ENCODE measurements around the gene ARMC6. TPM values are rescaled to one million over a fixed set of nuclear protein-coding genes. Genes with fewer than 3 reads are reported as not detected.

Gene ARMC6
- total RNA-seq, 1 donor from 2014 or later = 32.8 TPM

DNA sequence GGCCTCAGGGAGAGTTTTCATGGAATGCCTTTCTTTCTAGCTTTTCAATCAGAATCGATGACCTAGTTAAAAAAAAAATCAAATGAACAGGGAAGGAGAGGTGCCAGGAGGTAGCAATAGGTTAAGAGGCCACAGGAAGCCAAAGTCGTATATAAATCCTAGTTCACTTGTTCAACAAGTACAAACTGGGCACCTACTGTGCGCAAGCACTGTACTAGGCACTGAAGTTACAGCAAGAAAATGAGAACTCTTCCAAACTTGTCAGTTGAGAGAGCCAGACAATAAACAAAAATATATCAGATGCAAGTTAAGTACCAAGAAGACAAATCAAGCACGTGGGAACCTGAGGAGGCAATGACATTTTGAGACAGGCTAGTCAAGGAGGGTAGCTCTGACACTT is 6.2 kb upstream of the ARMC6 start:
- Mint-ChIP-seq H3K4me3 (ENCODE audit: unreplicated experiment) (peak overlapping the region; percentile 20), H3K27me3 (ENCODE audit: unreplicated experiment) (no peaks in the 10 kb centered on the region), H3K27ac (ENCODE audit: unreplicated experiment) (no peak overlapping the region), H3K4me1 (ENCODE audit: low read depth, unreplicated experiment) (peaks cover under 1% of the 10 kb centered on the region), H3K36me3 (ENCODE audit: unreplicated experiment) (no peaks in the 10 kb centered on the region), H3K9me3 (ENCODE audit: unreplicated experiment) (no peaks in the 10 kb centered on the region)
- no peak for DNase-seq
- TF ChIP-seq, protein P1, sequence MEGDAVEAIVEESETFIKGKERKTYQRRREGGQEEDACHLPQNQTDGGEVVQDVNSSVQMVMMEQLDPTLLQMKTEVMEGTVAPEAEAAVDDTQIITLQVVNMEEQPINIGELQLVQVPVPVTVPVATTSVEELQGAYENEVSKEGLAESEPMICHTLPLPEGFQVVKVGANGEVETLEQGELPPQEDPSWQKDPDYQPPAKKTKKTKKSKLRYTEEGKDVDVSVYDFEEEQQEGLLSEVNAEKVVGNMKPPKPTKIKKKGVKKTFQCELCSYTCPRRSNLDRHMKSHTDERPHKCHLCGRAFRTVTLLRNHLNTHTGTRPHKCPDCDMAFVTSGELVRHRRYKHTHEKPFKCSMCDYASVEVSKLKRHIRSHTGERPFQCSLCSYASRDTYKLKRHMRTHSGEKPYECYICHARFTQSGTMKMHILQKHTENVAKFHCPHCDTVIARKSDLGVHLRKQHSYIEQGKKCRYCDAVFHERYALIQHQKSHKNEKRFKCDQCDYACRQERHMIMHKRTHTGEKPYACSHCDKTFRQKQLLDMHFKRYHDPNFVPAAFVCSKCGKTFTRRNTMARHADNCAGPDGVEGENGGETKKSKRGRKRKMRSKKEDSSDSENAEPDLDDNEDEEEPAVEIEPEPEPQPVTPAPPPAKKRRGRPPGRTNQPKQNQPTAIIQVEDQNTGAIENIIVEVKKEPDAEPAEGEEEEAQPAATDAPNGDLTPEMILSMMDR (IDR thresholded peaks at IDR 0.05; ENCODE audit: partially characterized antibody, unreplicated experiment) = no peak

DNA sequence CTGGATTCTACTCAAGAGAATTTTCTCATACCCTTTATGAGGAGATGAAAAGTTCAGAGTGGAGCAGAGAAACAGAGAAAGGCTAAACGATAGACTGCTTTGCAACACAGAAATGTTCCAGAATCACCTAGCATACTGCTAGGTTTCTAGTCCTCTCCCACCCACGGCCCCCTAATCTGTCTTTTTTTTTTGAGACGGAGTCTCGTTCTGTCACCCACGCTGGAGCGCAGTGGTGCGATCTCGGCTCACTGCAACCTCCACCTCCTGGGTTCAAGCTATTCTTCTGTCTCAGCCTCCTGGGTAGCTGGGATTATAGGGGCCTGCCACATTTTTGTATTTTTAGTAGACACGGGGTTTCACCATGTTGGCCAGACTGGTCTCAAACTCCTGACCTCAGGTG is 4.9 kb upstream of the ARMC6 start:
- no peaks in the 10 kb centered on the region for H3K27me3 Mint-ChIP-seq (ENCODE audit: unreplicated experiment)
- no peaks in the 10 kb centered on the region for H3K36me3 Mint-ChIP-seq (ENCODE audit: unreplicated experiment)
- peaks cover 3% of the 10 kb centered on the region for H3K4me1 Mint-ChIP-seq (ENCODE audit: low read depth, unreplicated experiment)
- DNase-seq = no peak
- TF ChIP-seq, protein P1 (IDR thresholded peaks at IDR 0.05; ENCODE audit: partially characterized antibody, unreplicated experiment) = no peak
- peaks cover 3% of the 10 kb centered on the region for H3K9me3 Mint-ChIP-seq (ENCODE audit: unreplicated experiment)
- H3K27ac Mint-ChIP-seq (ENCODE audit: unreplicated experiment) = no peak overlapping the region
- no peak overlapping the region for H3K4me3 Mint-ChIP-seq (ENCODE audit: unreplicated experiment)

DNA sequence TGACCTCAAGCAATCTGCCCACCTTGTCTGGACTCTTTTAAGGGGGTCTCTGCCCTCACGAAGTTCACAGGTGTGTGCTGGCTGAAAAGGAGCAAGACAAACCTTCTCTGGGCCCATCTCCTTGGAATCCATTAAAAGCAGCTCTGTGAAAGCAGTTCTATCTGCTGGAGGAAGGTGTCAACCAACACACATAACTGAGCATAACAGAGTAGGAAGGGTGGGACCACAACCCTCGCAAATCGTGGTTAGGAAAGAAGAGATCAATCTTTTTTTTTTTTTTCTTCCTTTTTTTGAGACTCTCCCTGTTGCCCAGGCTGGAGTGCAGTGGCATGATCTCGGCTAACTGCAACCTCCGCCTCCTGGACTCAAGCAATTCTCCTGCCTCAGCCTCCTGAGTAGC is 1.5 kb upstream of the ARMC6 start:
- H3K27ac Mint-ChIP-seq (ENCODE audit: unreplicated experiment) = peak overlapping the region; percentile 91
- no peak for DNase-seq
- H3K27me3 Mint-ChIP-seq (ENCODE audit: unreplicated experiment) = peaks cover 2% of the 10 kb centered on the region
- TF ChIP-seq, protein P1 (IDR thresholded peaks at IDR 0.05; ENCODE audit: partially characterized antibody, unreplicated experiment) = no peak
- peak overlapping the region; percentile 93 for H3K4me3 Mint-ChIP-seq (ENCODE audit: unreplicated experiment)
- H3K36me3 Mint-ChIP-seq (ENCODE audit: unreplicated experiment) = no peaks in the 10 kb centered on the region
- H3K4me1 Mint-ChIP-seq (ENCODE audit: low read depth, unreplicated experiment) = peaks cover 3% of the 10 kb centered on the region
- H3K9me3 Mint-ChIP-seq (ENCODE audit: unreplicated experiment) = peaks cover 5% of the 10 kb centered on the region

DNA sequence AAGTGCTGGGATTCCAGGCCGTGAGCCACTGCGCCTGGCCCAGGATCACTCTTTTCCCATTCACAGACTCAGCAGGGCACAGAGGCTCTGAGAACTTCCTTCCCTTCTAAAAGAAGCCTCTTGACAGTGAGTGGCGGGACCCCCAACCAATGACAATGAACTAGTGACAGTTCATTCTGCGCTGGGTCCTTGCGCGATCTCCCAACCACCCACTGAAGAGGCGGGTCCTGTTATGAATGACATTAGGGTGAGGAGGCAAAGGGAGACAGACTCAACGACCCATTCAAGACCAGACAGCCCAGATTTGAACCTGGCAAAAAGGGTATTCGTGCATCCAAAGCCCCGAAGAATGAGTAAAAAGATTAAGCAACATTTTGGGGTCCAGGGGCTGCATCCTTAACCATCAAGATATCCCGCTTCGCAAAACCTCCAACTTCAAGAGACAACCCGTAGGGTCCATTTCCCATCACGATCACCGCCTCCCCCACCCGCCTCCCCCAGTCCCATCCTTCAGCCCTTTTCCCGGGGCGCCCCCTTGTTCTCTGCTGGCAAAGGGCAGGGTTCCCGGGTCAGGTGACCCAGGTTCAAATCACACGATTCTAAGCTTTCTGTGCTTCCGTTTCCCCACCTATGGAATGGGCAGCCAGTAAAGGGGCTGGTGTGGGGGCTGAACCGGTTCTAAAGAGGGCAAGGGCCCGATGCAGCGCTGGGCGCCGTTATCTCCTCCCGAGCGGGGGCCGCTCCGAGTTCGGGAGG is 805 bp upstream of the ARMC6 start:
- Mint-ChIP-seq H3K4me1 (ENCODE audit: low read depth, unreplicated experiment) (peaks cover 3% of the 10 kb centered on the region), H3K27me3 (ENCODE audit: unreplicated experiment) (peaks cover 2% of the 10 kb centered on the region), H3K9me3 (ENCODE audit: unreplicated experiment) (peaks cover 5% of the 10 kb centered on the region), H3K4me3 (ENCODE audit: unreplicated experiment) (peak overlapping the region; percentile 93), H3K27ac (ENCODE audit: unreplicated experiment) (peak overlapping the region; percentile 91), H3K36me3 (ENCODE audit: unreplicated experiment) (no peaks in the 10 kb centered on the region)
- TF ChIP-seq, protein P1 (IDR thresholded peaks at IDR 0.05; ENCODE audit: partially characterized antibody, unreplicated experiment) = no peak
- DNase-seq = peak; percentile 90

DNA sequence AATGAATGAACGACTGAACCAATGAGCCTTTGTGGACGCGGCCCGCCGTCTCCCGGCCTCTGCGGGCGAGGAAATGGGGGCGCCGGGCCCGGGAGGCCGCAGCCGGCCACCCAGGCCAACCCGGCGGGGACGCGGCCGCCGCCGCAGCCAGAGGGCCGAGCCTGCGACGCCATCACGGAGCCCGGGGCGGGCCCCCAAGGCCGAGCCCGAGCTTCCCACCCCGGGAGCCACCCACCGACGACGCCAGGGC is 302 bp upstream of the ARMC6 start:
- peak overlapping the region; percentile 68 for H3K27ac Mint-ChIP-seq (ENCODE audit: unreplicated experiment)
- H3K27me3 Mint-ChIP-seq (ENCODE audit: unreplicated experiment) = peaks cover 2% of the 10 kb centered on the region
- peak overlapping the region; percentile 93 for H3K4me3 Mint-ChIP-seq (ENCODE audit: unreplicated experiment)
- TF ChIP-seq, protein P1 (IDR thresholded peaks at IDR 0.05; ENCODE audit: partially characterized antibody, unreplicated experiment) = no peak
- peaks cover 5% of the 10 kb centered on the region for H3K9me3 Mint-ChIP-seq (ENCODE audit: unreplicated experiment)
- no peaks in the 10 kb centered on the region for H3K36me3 Mint-ChIP-seq (ENCODE audit: unreplicated experiment)
- peaks cover 3% of the 10 kb centered on the region for H3K4me1 Mint-ChIP-seq (ENCODE audit: low read depth, unreplicated experiment)
- DNase-seq = no peak
